Tibial nerve (tissue), 4 donors: ENCODE data around the gene KIRREL3.

Source experiments
- EP300 ChIP-seq, 2 donors: sonication (generic); formaldehyde crosslinking; IDR thresholded peaks; one replicate each; pipeline ENCODE4 v1.6.1; 2017; ENCODE audit warnings: antibody characterized with exemption in 2 of 2, mild to moderate bottlenecking in 1 of 2
- POLR2A ChIP-seq, 2 donors: fragments of 450-650 bp; IDR thresholded peaks; one replicate each; pipeline ENCODE4 v1.6.1; 2017; ENCODE audit warnings: antibody characterized with exemption in 2 of 2, mild to moderate bottlenecking in 2 of 2, moderate library complexity in 2 of 2
- TF ChIP-seq, protein P1 (sequence below), 5 experiments: fragments of 200-600 bp in 3 of 5; fragments of 450-650 bp in 2 of 5; sonication (generic) in 3 of 5; IDR thresholded peaks; one replicate each; pipeline ENCODE4 v1.5.1; 2016 to 2019; ENCODE audit warnings: antibody characterized with exemption in 5 of 5, mild to moderate bottlenecking in 3 of 5, moderate library complexity in 2 of 5

DNA sequence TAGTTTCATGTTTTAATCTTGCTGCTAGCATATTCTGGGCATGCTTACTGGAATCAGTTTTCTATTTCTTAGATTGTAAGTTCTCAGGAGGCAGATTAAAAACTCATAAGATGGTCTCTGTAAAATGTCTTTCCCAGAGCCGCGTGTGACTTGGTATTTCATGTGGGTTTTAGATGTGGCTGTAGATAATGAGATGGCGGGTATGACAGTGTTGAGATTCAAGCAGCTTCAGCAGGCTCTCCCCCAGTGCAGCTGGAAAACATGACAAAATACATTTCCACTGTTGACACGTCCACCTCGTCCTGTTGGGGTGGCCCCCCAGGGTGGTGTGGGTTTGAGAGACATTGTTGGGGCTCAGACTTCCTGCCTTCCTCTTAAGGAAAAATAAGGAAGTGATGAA lies 106.8 kb downstream of the KIRREL3 start:
- TF ChIP-seq, protein P1, sequence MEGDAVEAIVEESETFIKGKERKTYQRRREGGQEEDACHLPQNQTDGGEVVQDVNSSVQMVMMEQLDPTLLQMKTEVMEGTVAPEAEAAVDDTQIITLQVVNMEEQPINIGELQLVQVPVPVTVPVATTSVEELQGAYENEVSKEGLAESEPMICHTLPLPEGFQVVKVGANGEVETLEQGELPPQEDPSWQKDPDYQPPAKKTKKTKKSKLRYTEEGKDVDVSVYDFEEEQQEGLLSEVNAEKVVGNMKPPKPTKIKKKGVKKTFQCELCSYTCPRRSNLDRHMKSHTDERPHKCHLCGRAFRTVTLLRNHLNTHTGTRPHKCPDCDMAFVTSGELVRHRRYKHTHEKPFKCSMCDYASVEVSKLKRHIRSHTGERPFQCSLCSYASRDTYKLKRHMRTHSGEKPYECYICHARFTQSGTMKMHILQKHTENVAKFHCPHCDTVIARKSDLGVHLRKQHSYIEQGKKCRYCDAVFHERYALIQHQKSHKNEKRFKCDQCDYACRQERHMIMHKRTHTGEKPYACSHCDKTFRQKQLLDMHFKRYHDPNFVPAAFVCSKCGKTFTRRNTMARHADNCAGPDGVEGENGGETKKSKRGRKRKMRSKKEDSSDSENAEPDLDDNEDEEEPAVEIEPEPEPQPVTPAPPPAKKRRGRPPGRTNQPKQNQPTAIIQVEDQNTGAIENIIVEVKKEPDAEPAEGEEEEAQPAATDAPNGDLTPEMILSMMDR (IDR thresholded peaks at IDR 0.05) = no peak
- TF ChIP-seq POLR2A (IDR thresholded peaks at IDR 0.05) = no peak
- TF ChIP-seq EP300 (IDR thresholded peaks at IDR 0.05) = no peak
